HG02623 (cell line): ENCODE results near the gene CARMIL1.

ENCODE experiments used
- ATAC-seq: cut with Tn5 transposase; IDR thresholded peaks from one replicate; pipeline ENCODE4 v1.9.1; 2021; ENCODE audit warnings: moderate library complexity; ENCODE audit not compliant: unreplicated experiment

The CARMIL1 gene

DNA sequence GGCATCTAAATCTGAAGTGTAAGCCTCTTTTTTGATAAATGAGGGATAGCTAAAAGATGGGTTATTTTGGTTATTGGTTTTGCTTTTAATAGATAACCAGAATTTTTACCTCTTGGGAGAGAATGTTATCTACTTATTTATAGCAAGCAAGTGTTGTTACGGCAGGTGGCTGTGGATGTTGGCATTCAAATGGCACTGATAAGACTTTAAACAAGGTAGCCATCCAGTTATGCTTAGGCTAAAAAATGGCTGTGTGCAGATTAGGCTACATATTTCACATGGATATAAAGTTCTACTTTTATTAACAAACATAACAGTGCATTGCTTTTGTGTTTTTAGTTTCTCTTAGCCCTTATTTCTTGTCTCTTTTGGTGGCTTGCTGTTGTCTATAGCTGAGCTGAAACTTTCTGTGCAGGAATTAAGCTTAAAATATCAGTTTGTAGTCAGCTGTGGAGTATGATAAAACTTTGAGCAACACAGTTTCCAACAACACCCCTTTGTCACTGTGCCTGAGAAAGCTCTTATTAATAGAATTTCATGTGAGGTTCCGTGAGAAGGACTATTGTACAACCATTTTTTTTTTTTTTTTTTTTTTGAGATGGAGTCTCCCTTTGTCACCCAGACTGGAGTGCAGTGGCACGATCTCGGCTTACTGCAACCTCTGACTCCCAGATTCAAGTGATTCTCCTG lies 28.8 kb downstream of the CARMIL1 start:
- ATAC-seq: no peak

GRCh38 chr6:25309886-25310285 lies 30.7 kb downstream of the CARMIL1 start:
- no peak for ATAC-seq

GRCh38 chr6:25311331-25311840 lies 32.2 kb downstream of the CARMIL1 start:
- ATAC-seq: no peak

GRCh38 chr6:25312034-25312620 lies 33.0 kb downstream of the CARMIL1 start:
- no peak for ATAC-seq

DNA sequence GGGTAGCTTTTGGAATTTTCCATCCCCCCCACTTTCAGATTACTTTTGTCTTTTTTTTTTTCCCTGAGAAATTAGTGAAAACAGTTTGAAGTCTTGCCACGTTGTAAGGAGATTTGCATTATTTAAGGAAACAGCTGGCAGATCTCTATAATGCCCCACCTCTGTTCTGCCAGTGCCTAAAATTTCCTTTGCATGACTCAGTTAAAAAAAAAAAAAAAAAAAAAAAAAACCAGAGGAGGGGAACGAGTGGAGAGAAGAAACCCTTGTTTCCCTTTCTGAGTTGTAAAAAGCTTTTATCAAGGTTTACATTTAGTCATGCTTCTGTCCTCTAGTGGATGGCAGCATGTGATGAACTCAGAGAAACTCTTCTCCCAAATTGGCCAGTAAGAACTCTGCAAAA lies 33.5 kb downstream of the CARMIL1 start:
- ATAC-seq: no peak

GRCh38 chr6:25314509-25315175 lies 35.5 kb downstream of the CARMIL1 start:
- ATAC-seq: no peak

GRCh38 chr6:25315194-25316177 lies 36.3 kb downstream of the CARMIL1 start:
- ATAC-seq: no peak

GRCh38 chr6:25316626-25317025 lies 37.5 kb downstream of the CARMIL1 start:
- no peak for ATAC-seq

DNA sequence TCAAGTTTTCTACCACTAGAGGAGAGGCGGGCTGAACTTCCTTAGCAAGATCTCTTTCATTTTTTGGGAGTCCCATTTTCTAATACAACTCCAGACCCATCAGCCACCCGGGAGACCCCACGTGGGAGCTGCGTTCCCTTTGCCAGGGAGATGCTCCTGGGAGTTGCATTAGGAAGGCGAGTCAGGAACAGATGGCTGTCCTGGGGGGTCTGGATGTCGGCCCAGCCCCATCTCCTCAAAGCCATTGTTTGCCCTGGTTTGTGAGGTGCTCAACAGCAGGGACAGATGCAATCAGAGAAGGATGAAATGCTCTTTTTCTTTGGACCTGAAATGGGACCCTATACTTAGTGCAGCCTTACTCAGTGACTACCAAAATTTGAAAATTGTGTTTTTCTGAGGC lies 39.4 kb downstream of the CARMIL1 start:
- no peak for ATAC-seq

- no peak for ATAC-seq
These were observed 41.3 kb downstream of the CARMIL1 start for GRCh38 chr6:25320459-25320858.

DNA sequence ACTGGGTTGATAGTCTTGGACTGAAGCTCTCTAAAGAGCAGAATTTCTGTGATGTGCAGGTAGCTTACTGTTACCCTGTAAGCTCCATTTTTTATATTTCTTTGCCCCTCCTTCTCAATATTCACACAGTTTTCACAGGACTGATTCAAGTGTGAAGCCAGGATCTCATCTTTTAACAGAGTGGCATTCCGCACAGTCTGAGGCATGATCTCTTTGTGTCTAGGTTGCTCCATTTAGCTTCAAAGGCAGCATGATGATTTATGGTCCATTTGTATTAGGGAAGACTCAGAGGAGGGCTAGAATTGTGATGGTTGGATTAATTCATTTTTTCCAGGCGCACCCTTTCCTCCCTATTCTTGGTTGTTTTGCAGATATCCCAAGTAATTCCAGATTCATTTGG lies 43.5 kb downstream of the CARMIL1 start:
- ATAC-seq: no peak

- no peak for ATAC-seq
These were observed 45.0 kb downstream of the CARMIL1 start for GRCh38 chr6:25324066-25324762.

DNA sequence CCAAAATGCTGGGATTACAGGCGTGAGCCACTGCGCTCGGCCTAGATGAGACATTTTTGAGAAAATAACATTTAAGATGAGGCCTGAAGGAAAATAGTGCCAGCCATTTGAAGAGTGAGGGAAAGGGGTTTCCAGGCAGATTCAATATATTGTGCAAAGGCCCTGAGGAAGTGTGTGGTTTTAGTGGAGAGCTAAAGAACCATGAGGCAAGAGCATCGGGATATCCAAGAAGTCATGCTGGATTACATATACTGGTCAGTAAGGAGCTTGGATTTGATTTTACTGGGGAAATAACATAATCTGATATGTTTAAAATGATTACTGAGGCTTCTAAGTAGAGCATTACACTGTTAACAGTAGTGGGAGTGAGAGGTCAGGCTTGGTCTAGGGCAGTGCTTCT lies 47.0 kb downstream of the CARMIL1 start:
- no peak for ATAC-seq

GRCh38 chr6:25326960-25327359 lies 47.8 kb downstream of the CARMIL1 start:
- no peak for ATAC-seq

DNA sequence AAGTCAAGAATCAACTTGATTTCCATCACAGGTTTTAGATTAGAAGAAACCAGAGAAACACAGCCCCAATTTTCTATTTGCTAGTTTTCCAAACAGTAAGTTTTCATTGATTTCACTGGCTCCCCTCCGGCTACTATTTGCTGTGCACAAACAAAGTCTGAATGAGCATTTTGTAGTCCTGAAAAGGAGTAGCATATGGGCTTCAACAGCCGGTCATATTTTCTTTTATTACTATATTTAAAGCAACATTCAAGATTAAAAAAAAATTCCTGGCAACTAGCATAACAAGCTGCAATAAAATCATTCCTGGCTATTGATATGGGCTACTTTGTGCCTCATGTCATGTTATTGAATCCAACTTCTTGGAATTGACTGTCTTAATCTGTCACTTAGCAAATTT lies 48.3 kb downstream of the CARMIL1 start:
- no peak for ATAC-seq

- no peak for ATAC-seq
These were observed 50.1 kb downstream of the CARMIL1 start for GRCh38 chr6:25329161-25329817.

DNA sequence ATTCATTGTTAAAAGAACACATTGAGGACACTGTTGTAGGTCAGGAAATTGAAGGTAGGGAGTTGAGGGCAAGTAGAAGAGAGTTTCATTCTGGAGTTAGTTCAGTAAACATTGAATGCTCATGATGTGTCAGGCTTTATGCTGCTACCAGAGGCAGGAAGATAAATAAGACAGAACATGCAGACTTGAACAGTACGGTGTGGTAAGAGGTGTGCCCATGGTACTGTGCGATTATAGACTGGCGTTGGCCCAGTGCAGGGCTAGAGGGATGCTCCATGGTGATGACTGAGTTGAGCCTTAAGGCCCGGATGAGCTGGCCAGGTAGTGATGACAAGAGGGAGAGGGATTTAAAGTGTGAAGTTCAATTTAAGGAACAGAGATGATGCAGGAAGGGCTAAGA lies 50.8 kb downstream of the CARMIL1 start:
- ATAC-seq: no peak

- no peak for ATAC-seq
These were observed 51.9 kb downstream of the CARMIL1 start for GRCh38 chr6:25330796-25331685.

- ATAC-seq: no peak
These were observed 53.0 kb downstream of the CARMIL1 start for GRCh38 chr6:25332165-25332564.
